HUDEP-2 (cell line): ENCODE data around the gene GPC2.

ENCODE experiments used
- DNase-seq, 76 experiments: peaks; one replicate each; lab custom pipeline; 2025; ENCODE audit not compliant: unreplicated experiment in 76 of 76; lab: John Stamatoyannopoulos, UW

The GPC2 gene

DNA sequence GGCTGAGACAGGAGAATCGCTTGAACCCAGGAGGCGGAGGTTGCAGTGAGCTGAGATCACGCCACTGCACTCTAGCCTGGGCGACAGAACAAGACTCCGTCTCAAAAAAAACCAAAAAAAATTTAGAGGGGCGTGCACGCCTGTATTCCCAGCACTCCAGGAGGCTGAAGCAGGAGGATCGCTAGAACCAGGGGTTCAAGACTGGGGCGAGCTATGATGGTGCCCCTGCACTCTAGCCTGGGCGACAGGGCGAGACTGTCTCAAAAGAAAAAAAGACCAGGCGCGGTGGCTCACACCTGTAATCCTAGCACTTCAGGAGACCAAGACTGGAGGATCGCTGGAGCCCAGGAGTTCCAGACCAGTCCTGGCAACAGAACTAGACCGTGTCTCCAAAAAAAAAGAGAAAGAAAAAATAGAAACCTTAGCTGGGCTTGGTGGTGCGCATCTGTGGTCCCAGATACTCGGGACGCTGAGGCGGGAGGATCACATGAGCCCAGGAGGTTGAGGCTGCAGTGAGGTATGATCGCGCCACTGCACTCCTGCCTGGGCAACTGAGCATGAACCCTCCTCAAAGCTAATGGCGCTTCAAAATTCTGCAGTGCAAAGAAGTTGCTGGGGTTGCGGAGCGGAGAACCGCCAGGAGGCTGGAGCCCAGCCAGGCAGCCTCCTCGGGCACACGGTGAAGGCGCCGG, 50.8 kb downstream of the GPC2 start:
- peak in 12 of 76 experiments; percentile 42 to 69 (median 56) for DNase-seq

DNA sequence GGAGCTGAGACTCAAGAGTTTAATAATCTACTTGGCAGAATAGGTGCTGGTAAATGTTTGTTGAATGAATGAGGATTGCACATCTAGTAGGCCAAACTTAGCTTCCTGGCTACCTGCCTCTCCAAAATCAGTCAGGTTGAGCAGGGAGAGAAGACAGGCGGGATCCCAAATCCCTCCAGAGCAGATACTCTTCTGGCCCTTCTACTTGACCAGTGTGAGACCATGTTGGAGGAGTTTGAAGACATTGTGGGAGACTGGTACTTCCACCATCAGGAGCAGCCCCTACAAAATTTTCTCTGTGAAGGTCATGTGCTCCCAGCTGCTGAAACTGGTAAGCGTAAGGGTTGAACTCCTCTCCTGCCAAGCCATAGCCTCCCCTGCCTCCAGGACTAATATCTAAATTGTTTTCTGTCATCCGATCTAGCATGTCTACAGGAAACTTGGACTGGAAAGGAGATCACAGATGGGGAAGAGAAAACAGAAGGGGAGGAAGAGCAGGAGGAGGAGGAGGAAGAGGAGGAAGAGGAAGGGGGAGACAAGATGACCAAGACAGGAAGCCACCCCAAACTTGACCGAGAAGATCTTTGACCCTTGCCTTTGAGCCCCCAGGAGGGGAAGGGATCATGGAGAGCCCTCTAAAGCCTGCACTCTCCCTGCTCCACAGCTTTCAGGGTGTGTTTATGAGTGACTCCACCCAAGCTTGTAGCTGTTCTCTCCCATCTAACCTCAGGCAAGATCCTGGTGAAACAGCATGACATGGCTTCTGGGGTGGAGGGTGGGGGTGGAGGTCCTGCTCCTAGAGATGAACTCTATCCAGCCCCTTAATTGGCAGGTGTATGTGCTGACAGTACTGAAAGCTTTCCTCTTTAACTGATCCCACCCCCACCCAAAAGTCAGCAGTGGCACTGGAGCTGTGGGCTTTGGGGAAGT, 52.6 kb downstream of the GPC2 start:
- DNase-seq, result peak in 11 of 76 experiments; percentile 5 to 34 (median 11)

- peak in 70 of 76 experiments; percentile 15 to 83 (median 51) for DNase-seq
Measured at GRCh38 chr7:100122568-100122967, 54.6 kb downstream of the GPC2 start.

GRCh38 chr7:100122067-100122466, 55.1 kb downstream of the GPC2 start:
- DNase-seq, result peak in 1 of 76 experiments; percentile 30

DNA sequence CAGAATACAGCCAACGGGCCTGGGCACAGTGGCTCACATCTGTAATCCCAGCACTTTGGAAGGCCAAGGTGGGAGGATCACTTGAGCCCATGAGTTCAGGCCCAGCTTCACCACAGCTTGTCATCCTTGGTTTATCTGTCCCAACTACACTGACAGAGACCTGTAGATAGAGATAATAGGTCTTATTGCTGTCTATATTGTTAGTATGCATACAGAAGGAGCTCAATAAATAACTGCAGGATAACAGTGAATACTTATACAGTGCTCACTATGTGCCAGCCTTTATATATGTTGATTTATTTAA, 56.5 kb downstream of the GPC2 start:
- peak in 24 of 76 experiments; percentile 2 to 57 (median 22) for DNase-seq

GRCh38 chr7:100119970-100120732, 57.0 kb downstream of the GPC2 start:
- peak in 54 of 76 experiments; percentile 11 to 65 (median 42) for DNase-seq
